ENCODE results near the gene CHST8. TPM values are rescaled to one million over a fixed set of nuclear protein-coding genes. Genes with fewer than 3 reads are reported as not detected.
A peak's percentile ranks its signal among the peaks of the same experiment; 100 is the strongest.

CHST8 gene
- total RNA-seq, 1 experiment from 2014 or later = 33.5 TPM

GRCh38 chr19:33683881-33684537, 62.3 kb downstream of the CHST8 start (continued):
- 0 out of 2 replicates have a peak, but pooled peaks have one; percentile 39 for TF ChIP-seq MLX (CRISPR knock-in tag; IDR thresholded peaks at IDR 0.05)
- TF ChIP-seq PRRX2 (CRISPR knock-in tag; IDR thresholded peaks at IDR 0.05) = no peak
- TF ChIP-seq JUN (CRISPR knock-in tag; IDR thresholded peaks at IDR 0.05) = peak; percentile 92
- TF ChIP-seq USF1 (CRISPR knock-in tag; IDR thresholded peaks at IDR 0.05) = peak; percentile 46; the same call in 1 of the 2 replicates
- TF ChIP-seq ETV6 (CRISPR knock-in tag; IDR thresholded peaks at IDR 0.05) = 0 out of 2 replicates have a peak, but pooled peaks have one; percentile 62
- peak; percentile 92; the same call in 1 of the 2 replicates for TF ChIP-seq FOXP4 (CRISPR knock-in tag; IDR thresholded peaks at IDR 0.05)
- no peak for TF ChIP-seq NFE2L1 (CRISPR knock-in tag; IDR thresholded peaks at IDR 0.05)
- TF ChIP-seq ATF2 (CRISPR knock-in tag; IDR thresholded peaks at IDR 0.05; ENCODE audit: borderline replicate concordance, low read depth) = no peak
- no peak for TF ChIP-seq HMGXB4 (CRISPR knock-in tag; IDR thresholded peaks at IDR 0.05)
- peak; percentile 42; the same call in 1 of the 2 replicates for TF ChIP-seq ELF4 (CRISPR knock-in tag; IDR thresholded peaks at IDR 0.05; ENCODE audit: low read depth)
- peak; percentile 85; the same call in 1 of the 2 replicates for TF ChIP-seq ZNF219 (CRISPR knock-in tag; IDR thresholded peaks at IDR 0.05; ENCODE audit: borderline replicate concordance)
- 0 out of 2 replicates have a peak, but pooled peaks have one; percentile 58 for TF ChIP-seq ZNF232 (CRISPR knock-in tag; IDR thresholded peaks at IDR 0.05)
- 0 out of 2 replicates have a peak, but pooled peaks have one; percentile 67 for TF ChIP-seq ATF1 (CRISPR knock-in tag; IDR thresholded peaks at IDR 0.05)
- peak; percentile 74; the same call in 1 of the 2 replicates for TF ChIP-seq E2F5 (CRISPR knock-in tag; IDR thresholded peaks at IDR 0.05)
- no peak for TF ChIP-seq STAT6 (CRISPR knock-in tag; conservative IDR thresholded peaks at IDR 0.05; ENCODE audit: low read depth)
- TF ChIP-seq ZBTB21 (CRISPR knock-in tag; IDR thresholded peaks at IDR 0.05; ENCODE audit: borderline replicate concordance) = 0 out of 2 replicates have a peak, but pooled peaks have one; percentile 17
- TF ChIP-seq ZNF416 (CRISPR knock-in tag; IDR thresholded peaks at IDR 0.05) = no peak
- no peak for TF ChIP-seq GABPB1 (CRISPR knock-in tag; IDR thresholded peaks at IDR 0.05)

All from WTC11 (cell line).